Upper lobe of right lung (tissue), 1 donor: ENCODE data around the gene FOXJ3. TPM values are rescaled to one million over a fixed set of nuclear protein-coding genes. Genes with fewer than 3 reads are reported as not detected.

ENCODE experiments used
- ATAC-seq: fragments of 200-7000 bp; cut with Tn5 transposase; one replicate; pipeline ENCODE4 v1.9.1; 2020; ENCODE audit warnings: mild to moderate bottlenecking, moderate library complexity
- DNase-seq: peaks from one replicate; pipeline ENCODE4 v3.0.0-alpha.2; 2020
- H3K27ac ChIP-seq: fragments of 200-600 bp; one replicate; pipeline ENCODE4 v1.8.0; 2022
- H3K27me3 ChIP-seq: fragments of 200-600 bp; one replicate; pipeline ENCODE4 v1.8.0; 2022; ENCODE audit warnings: mild to moderate bottlenecking
- H3K36me3 ChIP-seq: fragments of 200-600 bp; one replicate; pipeline ENCODE4 v1.8.0; 2022
- H3K4me1 ChIP-seq: fragments of 200-600 bp; one replicate; pipeline ENCODE4 v1.8.0; 2022
- H3K4me3 ChIP-seq: fragments of 200-600 bp; one replicate; pipeline ENCODE4 v1.8.0; 2022; ENCODE audit warnings: mild to moderate bottlenecking
- H3K9me3 ChIP-seq: fragments of 200-600 bp; one replicate; pipeline ENCODE4 v1.8.0; 2022
- CTCF ChIP-seq: fragments of 200-600 bp; IDR thresholded peaks from one replicate; pipeline ENCODE4 v1.8.0; 2022; ENCODE audit warnings: antibody characterized with exemption
- intact Hi-C: fragments of 100-400 bp; cut with DNase I; formaldehyde crosslinking; loops from one replicate; pipeline ENCODE4 v1.11.0; 2022
- total RNA-seq: library from RNA; stranded (reverse); fragmentation: NEBNext Ultra II Directional; extraction: Animal tissue kit (Norgen Biotek cat#: 25700); gene quantifications from one replicate; pipeline ENCODE4 v1.2.1, GENCODE V29; 2021
- donor health status: DM: no; HTN: yes; CAD: no; lungs with severe emphysema.

FOXJ3 gene
- total RNA-seq, 1 donor from 2014 or later = 47.0 TPM

GRCh38 chr1:42267904-42268303 lies 67.1 kb downstream of the FOXJ3 start:
- H3K36me3 ChIP-seq = no peaks in the 10 kb centered on the region
- TF ChIP-seq CTCF = no peak
- DNase-seq = no peak
- H3K27ac ChIP-seq = no peak overlapping the region
- no peak for ATAC-seq
- H3K4me3 ChIP-seq = no peak overlapping the region
- H3K4me1 ChIP-seq = no peaks in the 10 kb centered on the region
- H3K9me3 ChIP-seq = no peaks in the 10 kb centered on the region
- no peaks in the 10 kb centered on the region for H3K27me3 ChIP-seq
- intact Hi-C loops = no loop called here

- ATAC-seq = peak; percentile 36
- TF ChIP-seq CTCF = no peak
- Histone ChIP-seq H3K27me3 (no peaks in the 10 kb centered on the region), H3K9me3 (no peaks in the 10 kb centered on the region), H3K4me1 (no peaks in the 10 kb centered on the region), H3K36me3 (no peaks in the 10 kb centered on the region), H3K4me3 (no peak overlapping the region), H3K27ac (no peak overlapping the region)
- intact Hi-C loops = no loop called here
- DNase-seq = no peak
Observed at GRCh38 chr1:42266253-42267135, 68.5 kb downstream of the FOXJ3 start.

GRCh38 chr1:42264511-42265190 lies 70.4 kb downstream of the FOXJ3 start:
- DNase-seq (no peak), ATAC-seq (no peak)
- Histone ChIP-seq H3K4me3 (no peak overlapping the region), H3K9me3 (no peaks in the 10 kb centered on the region), H3K27me3 (no peaks in the 10 kb centered on the region), H3K27ac (no peak overlapping the region), H3K36me3 (no peaks in the 10 kb centered on the region), H3K4me1 (peaks cover 9% of the 10 kb centered on the region)
- intact Hi-C loops = no loop called here
- no peak for TF ChIP-seq CTCF

- Histone ChIP-seq H3K4me3 (no peak overlapping the region), H3K36me3 (no peaks in the 10 kb centered on the region), H3K27ac (no peak overlapping the region), H3K4me1 (peaks cover 25% of the 10 kb centered on the region), H3K9me3 (no peaks in the 10 kb centered on the region), H3K27me3 (no peaks in the 10 kb centered on the region)
- TF ChIP-seq CTCF = no peak
- intact Hi-C loops = no loop called here
- ATAC-seq (no peak), DNase-seq (no peak)
Observed at GRCh38 chr1:42263019-42263418, 72.0 kb downstream of the FOXJ3 start.

GRCh38 chr1:42260376-42261070 lies 74.5 kb downstream of the FOXJ3 start:
- no peak for DNase-seq
- intact Hi-C loops = no loop called here
- Histone ChIP-seq H3K36me3 (no peaks in the 10 kb centered on the region), H3K4me1 (peaks cover 29% of the 10 kb centered on the region), H3K9me3 (no peaks in the 10 kb centered on the region), H3K27me3 (no peaks in the 10 kb centered on the region), H3K4me3 (no peak overlapping the region), H3K27ac (no peak overlapping the region)
- ATAC-seq = no peak
- TF ChIP-seq CTCF = no peak
